Bronchial epithelial cell (primary cell): ENCODE results near the gene MRPL17. TPM values are rescaled to one million over a fixed set of nuclear protein-coding genes. Genes with fewer than 3 reads are reported as not detected.

Experiments
- DNase-seq: peaks from one replicate; pipeline ENCODE4 v3.0.0-alpha.2; 2010; ENCODE audit warnings: low read depth
- FAIRE-seq: peaks from 2 replicates; lab custom pipeline; 2011; peaks lifted over from hg19 to GRCh38; lab: Jason Lieb, UNC
- H3K27me3 ChIP-seq: 2 replicates; pipeline ENCODE4 v1.5.1; 2011; ENCODE audit warnings: low read length; ENCODE audit not compliant: control insufficient read depth, insufficient read depth
- H3K36me3 ChIP-seq: 2 replicates; pipeline ENCODE4 v1.5.1; 2011; ENCODE audit warnings: low read length; ENCODE audit not compliant: control insufficient read depth, insufficient read depth
- H3K4me3 ChIP-seq: 2 replicates; pipeline ENCODE4 v1.5.1; 2011; ENCODE audit warnings: mild to moderate bottlenecking, low read depth, low read length, control low read depth
- total RNA-seq: library from RNA; depleted of rRNA; stranded (reverse); fragments of >200 nt; gene quantifications from 2 replicates; pipeline ENCODE4 v1.2.1, GENCODE V29; 2014
- TF ChIP-seq, protein P1 (sequence below): IDR thresholded peaks from 2 replicates; pipeline ENCODE4 v1.5.1; 2011; ENCODE audit warnings: mild to moderate bottlenecking, moderate library complexity, low read length, control low read depth, inconsistent platforms; ENCODE audit not compliant: insufficient read depth, severe bottlenecking

The MRPL17 gene
- total RNA-seq, 1 donor from 2014 or later = 63.7 TPM

DNA sequence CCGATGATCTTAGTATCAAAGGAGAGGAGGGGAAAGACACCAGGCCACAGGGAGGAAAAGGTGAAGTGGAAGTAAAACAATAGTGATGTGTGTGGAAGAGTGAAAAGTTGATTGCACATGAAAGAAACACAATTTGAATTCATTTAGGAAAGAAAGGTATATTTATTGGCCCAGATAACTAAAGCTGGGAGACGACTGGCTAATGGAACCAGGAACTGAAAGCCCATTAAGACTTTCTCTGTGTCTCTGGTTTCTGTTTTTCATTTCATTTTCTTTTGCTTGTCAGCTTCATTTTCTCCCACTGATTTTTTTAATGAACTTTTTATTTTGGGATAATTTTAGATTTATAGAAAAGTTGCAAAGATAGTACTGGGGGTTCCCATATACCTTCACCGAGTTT lies 22.4 kb downstream of the MRPL17 start:
- H3K27me3 ChIP-seq = peaks cover 2% of the 10 kb centered on the region
- H3K4me3 ChIP-seq = no peak overlapping the region
- no peak for FAIRE-seq
- TF ChIP-seq, protein P1, sequence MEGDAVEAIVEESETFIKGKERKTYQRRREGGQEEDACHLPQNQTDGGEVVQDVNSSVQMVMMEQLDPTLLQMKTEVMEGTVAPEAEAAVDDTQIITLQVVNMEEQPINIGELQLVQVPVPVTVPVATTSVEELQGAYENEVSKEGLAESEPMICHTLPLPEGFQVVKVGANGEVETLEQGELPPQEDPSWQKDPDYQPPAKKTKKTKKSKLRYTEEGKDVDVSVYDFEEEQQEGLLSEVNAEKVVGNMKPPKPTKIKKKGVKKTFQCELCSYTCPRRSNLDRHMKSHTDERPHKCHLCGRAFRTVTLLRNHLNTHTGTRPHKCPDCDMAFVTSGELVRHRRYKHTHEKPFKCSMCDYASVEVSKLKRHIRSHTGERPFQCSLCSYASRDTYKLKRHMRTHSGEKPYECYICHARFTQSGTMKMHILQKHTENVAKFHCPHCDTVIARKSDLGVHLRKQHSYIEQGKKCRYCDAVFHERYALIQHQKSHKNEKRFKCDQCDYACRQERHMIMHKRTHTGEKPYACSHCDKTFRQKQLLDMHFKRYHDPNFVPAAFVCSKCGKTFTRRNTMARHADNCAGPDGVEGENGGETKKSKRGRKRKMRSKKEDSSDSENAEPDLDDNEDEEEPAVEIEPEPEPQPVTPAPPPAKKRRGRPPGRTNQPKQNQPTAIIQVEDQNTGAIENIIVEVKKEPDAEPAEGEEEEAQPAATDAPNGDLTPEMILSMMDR = no peak
- no peak for DNase-seq
- no peaks in the 10 kb centered on the region for H3K36me3 ChIP-seq

DNA sequence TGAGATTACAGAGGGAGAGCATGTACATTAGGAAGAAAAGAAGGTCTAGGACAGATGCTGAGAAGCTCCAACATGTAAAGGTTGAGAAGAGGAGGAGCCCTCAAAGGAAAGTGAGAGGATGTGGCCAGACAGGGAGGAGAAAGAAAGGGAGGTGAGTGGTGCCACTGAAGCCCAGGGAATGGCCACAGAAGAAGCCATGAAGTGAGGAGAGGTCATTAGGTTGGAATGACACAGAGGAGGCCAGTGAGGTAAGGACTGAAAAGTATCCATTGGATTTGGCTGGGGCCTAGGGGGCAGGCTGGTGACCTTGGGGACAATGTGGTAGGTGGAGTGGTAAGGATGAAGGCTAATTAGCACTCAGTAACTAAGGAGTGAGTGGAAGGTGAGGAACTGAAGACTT lies 24.5 kb downstream of the MRPL17 start:
- FAIRE-seq (no peak), DNase-seq (no peak)
- H3K4me3 ChIP-seq = no peak overlapping the region
- H3K36me3 ChIP-seq = no peaks in the 10 kb centered on the region
- peaks cover 17% of the 10 kb centered on the region for H3K27me3 ChIP-seq
- TF ChIP-seq, protein P1 = no peak

DNA sequence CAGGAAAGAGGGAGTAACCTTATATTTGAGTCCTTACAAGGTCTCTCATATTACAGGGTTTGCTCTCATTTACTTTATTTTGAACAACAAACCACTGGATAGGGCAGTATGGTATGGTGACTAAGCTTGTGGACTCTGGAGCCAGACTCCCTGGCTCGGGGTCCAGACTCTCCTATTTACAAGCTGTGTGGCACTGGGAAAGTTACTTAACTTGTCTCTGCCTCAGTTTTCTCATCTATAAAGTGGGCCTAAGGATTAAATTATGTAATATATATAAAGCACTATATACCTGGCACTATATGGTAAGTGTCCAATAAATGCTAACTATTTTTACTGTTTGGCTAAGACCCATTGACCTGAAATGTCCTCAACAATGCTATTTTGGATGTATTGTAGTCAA lies 25.8 kb downstream of the MRPL17 start:
- no peak for FAIRE-seq
- Histone ChIP-seq H3K27me3 (peaks cover 20% of the 10 kb centered on the region), H3K4me3 (no peak overlapping the region), H3K36me3 (no peaks in the 10 kb centered on the region)
- no peak for DNase-seq
- TF ChIP-seq, protein P1 = no peak

DNA sequence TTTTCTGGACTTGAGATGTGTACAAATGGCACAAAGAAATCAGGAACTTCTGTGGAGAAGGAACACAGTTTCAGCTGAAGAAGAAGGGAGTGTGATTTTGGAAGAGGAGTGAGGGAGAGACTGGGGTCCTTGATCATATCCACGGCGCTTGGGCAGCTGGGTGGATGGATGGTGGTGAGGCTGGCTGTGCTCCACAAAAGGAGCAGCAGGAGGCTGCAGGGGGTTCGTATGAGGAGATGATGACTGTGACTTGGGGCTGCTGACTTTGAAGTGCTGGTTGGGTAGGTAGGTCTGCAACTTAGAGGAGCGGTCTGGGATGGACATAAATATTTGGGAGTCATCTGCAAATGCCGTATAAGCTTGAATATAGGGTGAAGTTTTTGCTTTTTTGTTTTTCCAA lies 26.2 kb downstream of the MRPL17 start:
- FAIRE-seq (no peak), DNase-seq (no peak)
- TF ChIP-seq, protein P1 = no peak
- Histone ChIP-seq H3K27me3 (peaks cover 20% of the 10 kb centered on the region), H3K36me3 (no peaks in the 10 kb centered on the region), H3K4me3 (no peak overlapping the region)

DNA sequence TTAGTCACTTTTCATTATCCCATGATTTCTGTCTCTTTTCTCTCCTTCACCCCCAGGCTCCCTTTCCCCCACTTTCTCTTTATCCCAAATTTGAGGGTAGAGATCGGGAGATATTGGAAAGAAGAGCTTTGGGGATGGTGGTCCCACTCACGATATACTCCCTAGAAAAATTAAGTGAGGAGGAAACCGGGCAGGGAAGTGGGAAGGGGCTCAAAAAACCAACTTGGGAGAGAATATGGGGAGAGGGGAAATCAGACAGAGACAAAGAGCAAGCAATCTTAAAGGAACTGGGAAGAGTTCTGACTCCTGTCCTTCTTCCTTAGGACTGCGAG lies 26.6 kb downstream of the MRPL17 start:
- no peak for DNase-seq
- no peak for FAIRE-seq
- Histone ChIP-seq H3K27me3 (peaks cover 23% of the 10 kb centered on the region), H3K36me3 (no peaks in the 10 kb centered on the region), H3K4me3 (no peak overlapping the region)
- TF ChIP-seq, protein P1 = no peak

DNA sequence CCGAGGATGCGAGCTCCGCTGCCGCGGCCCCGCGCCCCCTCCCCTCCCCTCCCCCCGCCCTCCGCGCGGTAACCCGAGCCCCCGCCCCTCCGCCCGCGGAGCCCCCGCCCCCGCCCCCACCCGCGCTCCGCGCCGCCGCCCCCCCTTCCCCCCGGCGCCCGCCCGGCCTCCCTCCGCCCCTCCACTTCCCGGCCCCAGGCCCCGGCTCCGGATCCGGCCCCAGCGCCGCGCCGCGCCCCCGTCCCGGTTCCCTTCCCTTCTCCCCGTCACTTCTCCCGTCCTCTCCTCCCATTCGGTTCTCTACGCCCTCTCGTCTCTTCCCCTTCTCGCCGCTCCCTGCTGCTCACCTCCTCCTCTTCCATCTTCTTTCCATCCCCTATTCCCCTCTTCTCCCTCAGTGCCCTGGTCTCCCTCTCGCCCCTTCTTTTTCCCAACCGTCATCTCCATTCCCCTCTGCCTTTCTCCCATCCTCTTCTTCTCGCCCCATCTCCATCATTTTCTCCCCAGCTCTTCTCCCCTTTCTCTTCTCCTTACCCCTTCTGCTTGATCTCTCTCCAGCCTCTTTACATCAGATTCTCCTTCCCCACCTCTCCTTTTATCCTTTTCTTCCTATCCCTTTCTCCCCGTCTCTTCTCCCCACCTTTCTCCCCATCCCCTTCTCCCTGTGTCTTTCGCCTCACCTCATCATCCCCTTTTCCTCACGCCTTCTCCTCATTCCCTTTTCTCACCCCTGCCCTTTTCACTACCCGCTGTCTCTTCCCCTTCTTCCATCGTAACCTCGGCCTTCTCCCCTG lies 27.2 kb downstream of the MRPL17 start, which contains the start of gene DCHS1:
DCHS1 (minus strand) TSS at position 20 of the 794 bp plus-strand sequence. CDS start 14,196 bp downstream, outside the sequence.
- FAIRE-seq = no peak
- DNase-seq = no peak
- H3K4me3 ChIP-seq = no peak within 1 kb of the TSS
- peaks cover 24% of the 10 kb centered on the region for H3K27me3 ChIP-seq
- TF ChIP-seq, protein P1 = no peak
- H3K36me3 ChIP-seq = no peaks in the 10 kb centered on the region
